SU-DHL-6 (cell line): ENCODE data around the gene IFNG.

Experiments used
- EZH2phosphoT487 ChIP-seq: fragments of 200-600 bp; sonication (generic), shearing (Covaris generic); conservative IDR thresholded peaks from 2 replicates; pipeline ENCODE4 v1.6.1; 2018; ENCODE audit warnings: mild to moderate bottlenecking, antibody characterized with exemption, low read length, moderate library complexity, mixed read lengths
- TF ChIP-seq, protein P1 (sequence below): fragments of 200-600 bp; sonication (generic); IDR thresholded peaks from one replicate; pipeline ENCODE4 v1.5.1; 2017; ENCODE audit warnings: antibody characterized with exemption, mild to moderate bottlenecking, low read length, moderate library complexity; ENCODE audit not compliant: insufficient read depth, poor library complexity, severe bottlenecking

DNA sequence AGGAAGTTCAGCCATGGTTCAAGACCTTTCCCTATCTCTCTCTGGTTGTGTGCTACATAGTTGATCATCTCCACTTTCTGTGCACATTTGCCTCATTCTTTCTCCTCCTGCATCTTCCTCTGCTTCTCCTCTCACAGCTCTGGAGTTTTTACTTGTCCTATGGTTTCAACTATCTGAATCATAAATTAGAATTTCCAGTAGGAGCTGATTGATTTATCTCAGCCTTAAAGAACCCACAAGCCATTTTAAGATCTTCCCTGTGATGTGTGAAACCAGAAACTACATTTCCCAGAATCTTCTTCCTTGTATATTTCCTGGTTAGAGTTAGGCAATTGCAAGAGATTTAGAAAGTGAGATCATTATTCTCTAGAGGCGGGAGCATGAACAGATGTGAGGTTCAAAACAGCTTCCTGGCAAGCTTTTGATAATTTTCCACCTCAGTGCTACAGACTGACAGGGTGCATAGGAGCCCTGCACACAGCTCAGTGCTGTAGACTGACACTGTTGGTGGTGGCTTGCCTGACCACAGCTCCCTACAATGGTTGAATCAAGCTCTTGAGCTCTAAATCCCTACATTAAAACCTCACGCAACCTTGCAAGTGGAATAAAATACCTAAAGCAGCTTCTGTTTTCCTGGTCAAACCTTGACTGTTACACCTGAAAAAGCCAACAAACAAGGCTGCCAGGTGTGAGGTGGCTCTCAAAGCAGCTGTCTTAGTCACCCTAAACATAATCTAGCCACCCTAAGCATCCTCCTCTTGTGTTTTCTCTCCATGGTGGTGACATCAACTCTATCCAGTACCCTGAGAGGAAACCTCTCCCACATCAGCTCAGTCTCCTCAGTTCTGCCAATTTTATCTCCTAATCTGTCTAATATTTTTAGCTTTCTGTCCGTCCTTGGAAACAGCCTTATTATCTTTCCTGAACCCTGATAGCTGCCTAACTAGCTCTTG, 21.5 kb upstream of the IFNG start:
- TF ChIP-seq, protein P1, sequence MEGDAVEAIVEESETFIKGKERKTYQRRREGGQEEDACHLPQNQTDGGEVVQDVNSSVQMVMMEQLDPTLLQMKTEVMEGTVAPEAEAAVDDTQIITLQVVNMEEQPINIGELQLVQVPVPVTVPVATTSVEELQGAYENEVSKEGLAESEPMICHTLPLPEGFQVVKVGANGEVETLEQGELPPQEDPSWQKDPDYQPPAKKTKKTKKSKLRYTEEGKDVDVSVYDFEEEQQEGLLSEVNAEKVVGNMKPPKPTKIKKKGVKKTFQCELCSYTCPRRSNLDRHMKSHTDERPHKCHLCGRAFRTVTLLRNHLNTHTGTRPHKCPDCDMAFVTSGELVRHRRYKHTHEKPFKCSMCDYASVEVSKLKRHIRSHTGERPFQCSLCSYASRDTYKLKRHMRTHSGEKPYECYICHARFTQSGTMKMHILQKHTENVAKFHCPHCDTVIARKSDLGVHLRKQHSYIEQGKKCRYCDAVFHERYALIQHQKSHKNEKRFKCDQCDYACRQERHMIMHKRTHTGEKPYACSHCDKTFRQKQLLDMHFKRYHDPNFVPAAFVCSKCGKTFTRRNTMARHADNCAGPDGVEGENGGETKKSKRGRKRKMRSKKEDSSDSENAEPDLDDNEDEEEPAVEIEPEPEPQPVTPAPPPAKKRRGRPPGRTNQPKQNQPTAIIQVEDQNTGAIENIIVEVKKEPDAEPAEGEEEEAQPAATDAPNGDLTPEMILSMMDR = no peak
- TF ChIP-seq EZH2phosphoT487 = no peak
